WTC11 (cell line): ENCODE data around the gene VDR. TPM values are rescaled to one million over a fixed set of nuclear protein-coding genes. Genes with fewer than 3 reads are reported as not detected.

Experiments used
- ATAC-seq: fragments of 200-7000 bp; cut with Tn5 transposase; 2 replicates; pipeline ENCODE4 v1.10.0; 2021; ENCODE audit warnings: mild to moderate bottlenecking, moderate library complexity
- CTCF ChIA-PET: fragments of 300-600 bp; sonication (Branson Sonifier 250); formaldehyde crosslinking; loops from one replicate; lab custom pipeline; 2021; ENCODE audit warnings: antibody characterized with exemption; lab: Charles Lee
- POLR2A ChIA-PET: fragments of 350-600 bp; sonication (Branson Sonifier 250); formaldehyde crosslinking; loops from one replicate; lab custom pipeline; 2021; ENCODE audit warnings: antibody characterized with exemption; lab: Charles Lee
- DNase-seq: peaks from one replicate; pipeline ENCODE4 v3.0.0; 2021; ENCODE audit warnings: low spot score
- H3K27ac Mint-ChIP-seq: 2 replicates; pipeline ENCODE4 v1.8.0; 2021; ENCODE audit warnings: mixed read lengths
- H3K27me3 Mint-ChIP-seq: 2 replicates; pipeline ENCODE4 v1.8.0; 2021; ENCODE audit warnings: low read depth, mild to moderate bottlenecking, moderate library complexity, mixed read lengths
- H3K36me3 Mint-ChIP-seq: 2 replicates; pipeline ENCODE4 v1.8.0; 2021; ENCODE audit warnings: mixed read lengths
- H3K4me1 Mint-ChIP-seq: 2 replicates; pipeline ENCODE4 v1.8.0; 2022; ENCODE audit warnings: mixed read lengths
- H3K4me3 Mint-ChIP-seq: 2 replicates; pipeline ENCODE4 v1.8.0; 2021; ENCODE audit warnings: mild to moderate bottlenecking, moderate library complexity, mixed read lengths
- H3K9me3 Mint-ChIP-seq: 2 replicates; pipeline ENCODE4 v1.8.0; 2021; ENCODE audit warnings: mixed read lengths
- ATF3 ChIP-seq: sonication (generic); formaldehyde crosslinking; conservative IDR thresholded peaks from 2 replicates; pipeline ENCODE4 v1.8.1; 2022; ENCODE audit warnings: mild to moderate bottlenecking, missing genetic modification reagents
- ELF4 ChIP-seq: sonication (generic); formaldehyde crosslinking; IDR thresholded peaks from 2 replicates; pipeline ENCODE4 v1.8.1; 2022; ENCODE audit warnings: low read depth, mild to moderate bottlenecking, moderate library complexity, missing genetic modification reagents
- ETV6 ChIP-seq: sonication (generic); formaldehyde crosslinking; IDR thresholded peaks from 2 replicates; pipeline ENCODE4 v1.8.1; 2022; ENCODE audit warnings: mild to moderate bottlenecking, missing genetic modification reagents
- JAZF1 ChIP-seq: fragments of 250-450 bp; sonication (Bioruptor Pico); IDR thresholded peaks from 2 replicates; pipeline ENCODE4 v1.9.0; 2021; ENCODE audit warnings: moderate library complexity, mild to moderate bottlenecking, inconsistent platforms
- MXD4 ChIP-seq: fragments of 250-450 bp; sonication (Bioruptor Pico); IDR thresholded peaks from 2 replicates; pipeline ENCODE4 v1.8.0; 2021; ENCODE audit warnings: mild to moderate bottlenecking, moderate library complexity, borderline replicate concordance
- MYBL2 ChIP-seq: sonication (generic); formaldehyde crosslinking; IDR thresholded peaks from 2 replicates; pipeline ENCODE4 v1.8.1; 2023; ENCODE audit warnings: mild to moderate bottlenecking, moderate library complexity, missing genetic modification reagents
- NFATC4 ChIP-seq: fragments of 250-450 bp; sonication (Bioruptor Pico); IDR thresholded peaks from 2 replicates; pipeline ENCODE4 v1.9.0; 2021; ENCODE audit warnings: mild to moderate bottlenecking
- NFE2L1 ChIP-seq: sonication (generic); formaldehyde crosslinking; IDR thresholded peaks from 2 replicates; pipeline ENCODE4 v1.8.1; 2023; ENCODE audit warnings: missing genetic modification reagents
- NR1H2 ChIP-seq: sonication (generic); formaldehyde crosslinking; IDR thresholded peaks from 2 replicates; pipeline ENCODE4 v1.9.0; 2021; ENCODE audit warnings: mild to moderate bottlenecking, moderate library complexity, missing genetic modification reagents
- NR2C2 ChIP-seq: sonication (generic); formaldehyde crosslinking; IDR thresholded peaks from 2 replicates; pipeline ENCODE4 v1.8.0; 2022; ENCODE audit warnings: mild to moderate bottlenecking, missing genetic modification reagents
- RELA ChIP-seq: sonication (generic); formaldehyde crosslinking; IDR thresholded peaks from 2 replicates; pipeline ENCODE4 v1.8.1; 2022; ENCODE audit warnings: missing genetic modification reagents, mild to moderate bottlenecking, borderline replicate concordance
- SOX15 ChIP-seq: fragments of 250-450 bp; sonication (Bioruptor Pico); IDR thresholded peaks from 2 replicates; pipeline ENCODE4 v1.9.0; 2021; ENCODE audit warnings: mild to moderate bottlenecking
- SP1 ChIP-seq: sonication (generic); formaldehyde crosslinking; conservative IDR thresholded peaks from 2 replicates; pipeline ENCODE4 v1.8.1; 2022; ENCODE audit warnings: missing genetic modification reagents
- TCF7 ChIP-seq: sonication (generic); formaldehyde crosslinking; IDR thresholded peaks from 2 replicates; pipeline ENCODE4 v1.8.0; 2022; ENCODE audit warnings: mild to moderate bottlenecking, low read depth, missing genetic modification reagents, moderate library complexity
- TP53 ChIP-seq: sonication (generic); formaldehyde crosslinking; IDR thresholded peaks from 2 replicates; pipeline ENCODE4 v1.8.1; 2023; ENCODE audit warnings: mild to moderate bottlenecking, missing genetic modification reagents
- ZNF138 ChIP-seq: sonication (generic); formaldehyde crosslinking; conservative IDR thresholded peaks from 2 replicates; pipeline ENCODE4 v1.8.1; 2022; ENCODE audit warnings: mild to moderate bottlenecking, moderate library complexity, missing genetic modification reagents
- ZNF671 ChIP-seq: fragments of 250-450 bp; sonication (Bioruptor Pico); IDR thresholded peaks from 2 replicates; pipeline ENCODE4 v1.8.0; 2021; ENCODE audit warnings: mild to moderate bottlenecking
- total RNA-seq: library from RNA; stranded (reverse); gene quantifications from 3 replicates; pipeline ENCODE4 v1.2.3, GENCODE V29; 2021
- TF ChIP-seq, protein P1 (sequence below): sonication (generic); formaldehyde crosslinking; conservative IDR thresholded peaks from 2 replicates; pipeline ENCODE4 v1.8.1; 2023; ENCODE audit warnings: mild to moderate bottlenecking, low read depth, missing genetic modification reagents, moderate library complexity
- TF ChIP-seq, protein P2 (sequence below): fragments of 250-450 bp; sonication (Bioruptor Pico); IDR thresholded peaks from 2 replicates; pipeline ENCODE4 v2.1.2; 2022; ENCODE audit warnings: mild to moderate bottlenecking, moderate library complexity
- TF ChIP-seq, protein P3 (sequence below): sonication (generic); formaldehyde crosslinking; IDR thresholded peaks from 2 replicates; pipeline ENCODE4 v1.8.0; 2023; ENCODE audit warnings: missing genetic modification reagents, mild to moderate bottlenecking, borderline replicate concordance
- TF ChIP-seq, protein P4 (sequence below): fragments of 250-450 bp; sonication (Bioruptor Pico); IDR thresholded peaks from 2 replicates; pipeline ENCODE4 v1.8.0; 2021; ENCODE audit warnings: mild to moderate bottlenecking

Gene VDR
- total RNA-seq, 1 experiment from 2014 or later = 1.3 TPM

GRCh38 chr12:47801170-47801903, 103.5 kb downstream of the VDR start (continued):
- TF ChIP-seq, protein P1, sequence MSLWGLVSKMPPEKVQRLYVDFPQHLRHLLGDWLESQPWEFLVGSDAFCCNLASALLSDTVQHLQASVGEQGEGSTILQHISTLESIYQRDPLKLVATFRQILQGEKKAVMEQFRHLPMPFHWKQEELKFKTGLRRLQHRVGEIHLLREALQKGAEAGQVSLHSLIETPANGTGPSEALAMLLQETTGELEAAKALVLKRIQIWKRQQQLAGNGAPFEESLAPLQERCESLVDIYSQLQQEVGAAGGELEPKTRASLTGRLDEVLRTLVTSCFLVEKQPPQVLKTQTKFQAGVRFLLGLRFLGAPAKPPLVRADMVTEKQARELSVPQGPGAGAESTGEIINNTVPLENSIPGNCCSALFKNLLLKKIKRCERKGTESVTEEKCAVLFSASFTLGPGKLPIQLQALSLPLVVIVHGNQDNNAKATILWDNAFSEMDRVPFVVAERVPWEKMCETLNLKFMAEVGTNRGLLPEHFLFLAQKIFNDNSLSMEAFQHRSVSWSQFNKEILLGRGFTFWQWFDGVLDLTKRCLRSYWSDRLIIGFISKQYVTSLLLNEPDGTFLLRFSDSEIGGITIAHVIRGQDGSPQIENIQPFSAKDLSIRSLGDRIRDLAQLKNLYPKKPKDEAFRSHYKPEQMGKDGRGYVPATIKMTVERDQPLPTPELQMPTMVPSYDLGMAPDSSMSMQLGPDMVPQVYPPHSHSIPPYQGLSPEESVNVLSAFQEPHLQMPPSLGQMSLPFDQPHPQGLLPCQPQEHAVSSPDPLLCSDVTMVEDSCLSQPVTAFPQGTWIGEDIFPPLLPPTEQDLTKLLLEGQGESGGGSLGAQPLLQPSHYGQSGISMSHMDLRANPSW = no peak
- TF ChIP-seq ATF3 = no peak
- TF ChIP-seq NFE2L1 (CRISPR knock-in tag) = no peak
- TF ChIP-seq ZNF671 (CRISPR knock-in tag) = no peak
- TF ChIP-seq TP53 (CRISPR knock-in tag) = no peak
- TF ChIP-seq NR1H2 = no peak
- TF ChIP-seq ZNF138 (CRISPR knock-in tag) = no peak
- TF ChIP-seq, all 79 proteins: peak for 0

- H3K27ac Mint-ChIP-seq = no peak overlapping the region
- peaks cover 3% of the 10 kb centered on the region; the same call in 1 of the 2 replicates for H3K36me3 Mint-ChIP-seq
- H3K4me3 Mint-ChIP-seq = no peak overlapping the region
- CTCF ChIA-PET = interaction anchor here (2.5 to 14.9 kb wide), 3 partner anchors 10 to 59 kb away, joined by 14 to 408 read pairs (median 81); no protein-coding TSS in a partner anchor
- H3K27me3 Mint-ChIP-seq = no peaks in the 10 kb centered on the region
- TF ChIP-seq NR2C2 (CRISPR knock-in tag) (no peak), SP1 (no peak), MYBL2 (CRISPR knock-in tag) (no peak), NFATC4 (CRISPR knock-in tag) (no peak), TCF7 (CRISPR knock-in tag) (no peak), ELF4 (no peak), SOX15 (CRISPR knock-in tag) (no peak)
- TF ChIP-seq, protein P2, sequence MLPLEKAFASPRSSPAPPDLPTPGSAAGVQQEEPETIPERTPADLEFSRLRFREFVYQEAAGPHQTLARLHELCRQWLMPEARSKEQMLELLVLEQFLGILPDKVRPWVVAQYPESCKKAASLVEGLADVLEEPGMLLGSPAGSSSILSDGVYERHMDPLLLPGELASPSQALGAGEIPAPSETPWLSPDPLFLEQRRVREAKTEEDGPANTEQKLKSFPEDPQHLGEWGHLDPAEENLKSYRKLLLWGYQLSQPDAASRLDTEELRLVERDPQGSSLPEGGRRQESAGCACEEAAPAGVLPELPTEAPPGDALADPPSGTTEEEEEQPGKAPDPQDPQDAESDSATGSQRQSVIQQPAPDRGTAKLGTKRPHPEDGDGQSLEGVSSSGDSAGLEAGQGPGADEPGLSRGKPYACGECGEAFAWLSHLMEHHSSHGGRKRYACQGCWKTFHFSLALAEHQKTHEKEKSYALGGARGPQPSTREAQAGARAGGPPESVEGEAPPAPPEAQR (CRISPR knock-in tag) = no peak
- peaks cover 46% of the 10 kb centered on the region for H3K4me1 Mint-ChIP-seq
- ATAC-seq (no peak), DNase-seq (no peak)
- POLR2A ChIA-PET = no interaction called here
- no peaks in the 10 kb centered on the region for H3K9me3 Mint-ChIP-seq
These were observed 104.2 kb downstream of the VDR start for GRCh38 chr12:47800582-47800981.

GRCh38 chr12:47799357-47799955, 105.3 kb downstream of the VDR start:
- DNase-seq (no peak), ATAC-seq (no peak)
- TF ChIP-seq, protein P3, sequence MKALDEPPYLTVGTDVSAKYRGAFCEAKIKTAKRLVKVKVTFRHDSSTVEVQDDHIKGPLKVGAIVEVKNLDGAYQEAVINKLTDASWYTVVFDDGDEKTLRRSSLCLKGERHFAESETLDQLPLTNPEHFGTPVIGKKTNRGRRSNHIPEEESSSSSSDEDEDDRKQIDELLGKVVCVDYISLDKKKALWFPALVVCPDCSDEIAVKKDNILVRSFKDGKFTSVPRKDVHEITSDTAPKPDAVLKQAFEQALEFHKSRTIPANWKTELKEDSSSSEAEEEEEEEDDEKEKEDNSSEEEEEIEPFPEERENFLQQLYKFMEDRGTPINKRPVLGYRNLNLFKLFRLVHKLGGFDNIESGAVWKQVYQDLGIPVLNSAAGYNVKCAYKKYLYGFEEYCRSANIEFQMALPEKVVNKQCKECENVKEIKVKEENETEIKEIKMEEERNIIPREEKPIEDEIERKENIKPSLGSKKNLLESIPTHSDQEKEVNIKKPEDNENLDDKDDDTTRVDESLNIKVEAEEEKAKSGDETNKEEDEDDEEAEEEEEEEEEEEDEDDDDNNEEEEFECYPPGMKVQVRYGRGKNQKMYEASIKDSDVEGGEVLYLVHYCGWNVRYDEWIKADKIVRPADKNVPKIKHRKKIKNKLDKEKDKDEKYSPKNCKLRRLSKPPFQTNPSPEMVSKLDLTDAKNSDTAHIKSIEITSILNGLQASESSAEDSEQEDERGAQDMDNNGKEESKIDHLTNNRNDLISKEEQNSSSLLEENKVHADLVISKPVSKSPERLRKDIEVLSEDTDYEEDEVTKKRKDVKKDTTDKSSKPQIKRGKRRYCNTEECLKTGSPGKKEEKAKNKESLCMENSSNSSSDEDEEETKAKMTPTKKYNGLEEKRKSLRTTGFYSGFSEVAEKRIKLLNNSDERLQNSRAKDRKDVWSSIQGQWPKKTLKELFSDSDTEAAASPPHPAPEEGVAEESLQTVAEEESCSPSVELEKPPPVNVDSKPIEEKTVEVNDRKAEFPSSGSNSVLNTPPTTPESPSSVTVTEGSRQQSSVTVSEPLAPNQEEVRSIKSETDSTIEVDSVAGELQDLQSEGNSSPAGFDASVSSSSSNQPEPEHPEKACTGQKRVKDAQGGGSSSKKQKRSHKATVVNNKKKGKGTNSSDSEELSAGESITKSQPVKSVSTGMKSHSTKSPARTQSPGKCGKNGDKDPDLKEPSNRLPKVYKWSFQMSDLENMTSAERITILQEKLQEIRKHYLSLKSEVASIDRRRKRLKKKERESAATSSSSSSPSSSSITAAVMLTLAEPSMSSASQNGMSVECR (CRISPR knock-in tag) = no peak
- no peak for TF ChIP-seq ETV6 (CRISPR knock-in tag)
- TF ChIP-seq, protein P4, sequence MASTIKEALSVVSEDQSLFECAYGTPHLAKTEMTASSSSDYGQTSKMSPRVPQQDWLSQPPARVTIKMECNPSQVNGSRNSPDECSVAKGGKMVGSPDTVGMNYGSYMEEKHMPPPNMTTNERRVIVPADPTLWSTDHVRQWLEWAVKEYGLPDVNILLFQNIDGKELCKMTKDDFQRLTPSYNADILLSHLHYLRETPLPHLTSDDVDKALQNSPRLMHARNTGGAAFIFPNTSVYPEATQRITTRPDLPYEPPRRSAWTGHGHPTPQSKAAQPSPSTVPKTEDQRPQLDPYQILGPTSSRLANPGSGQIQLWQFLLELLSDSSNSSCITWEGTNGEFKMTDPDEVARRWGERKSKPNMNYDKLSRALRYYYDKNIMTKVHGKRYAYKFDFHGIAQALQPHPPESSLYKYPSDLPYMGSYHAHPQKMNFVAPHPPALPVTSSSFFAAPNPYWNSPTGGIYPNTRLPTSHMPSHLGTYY (CRISPR knock-in tag) = no peak
- no peak for TF ChIP-seq MXD4
- no peak for TF ChIP-seq RELA (CRISPR knock-in tag)
- TF ChIP-seq, protein P1 = no peak
- no peak for TF ChIP-seq JAZF1 (CRISPR knock-in tag)
- H3K4me1 Mint-ChIP-seq = peaks cover 46% of the 10 kb centered on the region
- peak overlapping the region; percentile 49; the same call in 1 of the 2 replicates for H3K27ac Mint-ChIP-seq
- H3K36me3 Mint-ChIP-seq = peaks cover 3% of the 10 kb centered on the region; the same call in 1 of the 2 replicates
- ChIA-PET CTCF (interaction anchor here (0.8 to 14.9 kb wide), 6 partner anchors 11 to 66 kb away, joined by 3 to 408 read pairs (median 36); no protein-coding TSS in a partner anchor), POLR2A (no interaction called here)
- no peaks in the 10 kb centered on the region for H3K9me3 Mint-ChIP-seq
- H3K27me3 Mint-ChIP-seq = no peaks in the 10 kb centered on the region
- no peak overlapping the region for H3K4me3 Mint-ChIP-seq
